Endothelial cell of umbilical vein (primary cell): ENCODE measurements around the gene RPL36AL. TPM values are rescaled to one million over a fixed set of nuclear protein-coding genes. Genes with fewer than 3 reads are reported as not detected.
A peak's percentile ranks its signal among the peaks of the same experiment; 100 is the strongest.
"Not testable (repeated sequence)": the region's sequence is repeated elsewhere in the genome, so short reads cannot be mapped to it uniquely, and the experiment has no call there.

Experiments used
- BruUV-seq: library from RNA; stranded (reverse); fragments of 400-500 nt; replicated peaks from 2 replicates; lab custom pipeline; 2021; lab: Mats Ljungman, UMichigan
- CTCF ChIA-PET: fragments of 300-600, 350-600 bp; sonication (Branson Sonifier 250); formaldehyde crosslinking; loops from one replicate; lab custom pipeline; 2021; ENCODE audit warnings: antibody characterized with exemption, inconsistent platforms; lab: Charles Lee
- POLR2A ChIA-PET: fragments of 300-600, 350-600 bp; sonication (Branson Sonifier 250); formaldehyde crosslinking; loops from one replicate; lab custom pipeline; 2021; ENCODE audit warnings: antibody characterized with exemption, inconsistent platforms; lab: Charles Lee
- DNase-seq: peaks from one replicate; pipeline ENCODE4 v3.0.0-alpha.2; 2011; ENCODE audit warnings: low read depth, low spot score
- FAIRE-seq: peaks from 2 replicates; lab custom pipeline; 2011; peaks lifted over from hg19 to GRCh38; lab: Jason Lieb, UNC
- H2AFZ ChIP-seq: 2 replicates; pipeline ENCODE4 v1.6.0; 2012; ENCODE audit warnings: low read depth, low read length, control low read depth, inconsistent platforms
- H3K27ac ChIP-seq: 2 replicates; pipeline ENCODE4 v1.5.1; 2011; ENCODE audit warnings: low read depth, mild to moderate bottlenecking, control low read depth, low read length, moderate library complexity; ENCODE audit not compliant: insufficient read depth
- H3K27me3 ChIP-seq, 2 experiments: 2 replicates each; pipeline versions ENCODE4 v1.6.0 to v1.6.1; 2011; ENCODE audit warnings: low read length in 2 of 2, mixed read lengths in 1 of 2; ENCODE audit not compliant: control insufficient read depth in 2 of 2, insufficient read depth in 2 of 2
- H3K36me3 ChIP-seq, 2 experiments: 2 replicates in 1 of 2; 3 replicates in 1 of 2; pipeline ENCODE4 v1.5.1; 2011; ENCODE audit warnings: low read length in 2 of 2, mild to moderate bottlenecking in 1 of 2, moderate library complexity in 1 of 2; ENCODE audit not compliant: control insufficient read depth in 2 of 2, insufficient read depth in 2 of 2; ENCODE audit errors: extremely low read depth in 1 of 2
- H3K4me1 ChIP-seq: 3 replicates; pipeline ENCODE4 v1.5.1; 2011; ENCODE audit warnings: mild to moderate bottlenecking, low read length; ENCODE audit not compliant: control insufficient read depth, insufficient read depth; ENCODE audit errors: extremely low read depth
- H3K4me2 ChIP-seq: 2 replicates; pipeline ENCODE4 v1.6.1; 2011; ENCODE audit warnings: low read length, control low read depth, mixed read lengths; ENCODE audit not compliant: insufficient read depth
- H3K4me3 ChIP-seq, 3 experiments: fragments of 200-600 bp in 1 of 3; sonication (generic), shearing (Covaris generic) in 1 of 3; replicated peaks in 1 of 3; 2 replicates each; pipeline ENCODE4 v1.5.1; 2011 to 2016; ENCODE audit warnings: control low read depth in 3 of 3, low read length in 3 of 3, mild to moderate bottlenecking in 2 of 3, inconsistent platforms in 1 of 3, low read depth in 1 of 3, moderate library complexity in 1 of 3; ENCODE audit not compliant: insufficient read depth in 1 of 3
- H3K79me2 ChIP-seq: 2 replicates; pipeline ENCODE4 v1.6.0; 2012; ENCODE audit warnings: low read length, inconsistent platforms; ENCODE audit not compliant: control insufficient read depth, insufficient read depth
- H3K9ac ChIP-seq: replicated peaks from 2 replicates; pipeline ENCODE3; 2011; ENCODE audit warnings: low read length, control low read depth; ENCODE audit not compliant: insufficient read depth; ENCODE audit errors: extremely low read depth
- H3K9me1 ChIP-seq: replicated peaks from 3 replicates; pipeline ENCODE4 v1.6.0; 2011; ENCODE audit warnings: mild to moderate bottlenecking, low read length; ENCODE audit not compliant: control insufficient read depth, insufficient read depth; ENCODE audit errors: extremely low read depth
- H3K9me3 ChIP-seq: replicated peaks from 2 replicates; pipeline ENCODE4 v1.5.1; 2012; ENCODE audit warnings: low read length, inconsistent platforms; ENCODE audit not compliant: control insufficient read depth, insufficient read depth
- H4K20me1 ChIP-seq: replicated peaks from 2 replicates; pipeline ENCODE3; 2011; ENCODE audit warnings: mild to moderate bottlenecking, low read length; ENCODE audit not compliant: control insufficient read depth, insufficient read depth; ENCODE audit errors: extremely low read depth
- EZH2 ChIP-seq: IDR thresholded peaks from 2 replicates; pipeline ENCODE4 v1.6.1; 2012; ENCODE audit warnings: borderline replicate concordance, low read depth, mild to moderate bottlenecking, moderate library complexity, low read length, inconsistent platforms; ENCODE audit not compliant: severe bottlenecking
- FOS ChIP-seq: IDR thresholded peaks from 2 replicates; pipeline ENCODE4 v1.6.1; 2011; ENCODE audit warnings: mild to moderate bottlenecking, low read length, moderate library complexity, borderline replicate concordance; ENCODE audit not compliant: insufficient read depth
- GATA2 ChIP-seq: IDR thresholded peaks from 2 replicates; pipeline ENCODE4 v1.7.0; 2011; ENCODE audit warnings: low read depth, mild to moderate bottlenecking, moderate library complexity, mixed read lengths, low read length; ENCODE audit not compliant: insufficient read length, insufficient read depth
- JUN ChIP-seq: IDR thresholded peaks from 2 replicates; pipeline ENCODE4 v1.6.1; 2011; ENCODE audit warnings: borderline replicate concordance, low read depth; ENCODE audit not compliant: insufficient read length, insufficient read depth
- MYC ChIP-seq: IDR thresholded peaks from one replicate; pipeline ENCODE4 v1.6.1; 2011; ENCODE audit warnings: mild to moderate bottlenecking, low read depth, low read length
- POLR2A ChIP-seq: IDR thresholded peaks from 2 replicates; pipeline ENCODE4 v1.6.1; 2012; ENCODE audit warnings: low read depth, mild to moderate bottlenecking, control low read depth, low read length
- POLR2AphosphoS5 ChIP-seq: IDR thresholded peaks from 2 replicates; pipeline ENCODE4 v1.6.1; 2012; ENCODE audit warnings: low read depth, mild to moderate bottlenecking, control low read depth, low read length, moderate library complexity; ENCODE audit not compliant: insufficient read depth
- dilution Hi-C: fragments of 300-500 bp; cut with MboI; formaldehyde crosslinking; loops from one replicate; pipeline ENCODE4 v1.15.0; 2019; ENCODE audit warnings: low sequenced_read_pairs; ENCODE audit not compliant: extremely low pct_ligation_motif_present
- intact Hi-C: fragments of 100-400 bp; cut with micrococcal nuclease; formaldehyde crosslinking; loops from one replicate; pipeline ENCODE4 v1.10.0; 2022
- polyA plus RNA-seq, 4 experiments: library from polyadenylated mRNA; depleted of rRNA in 3 of 4; stranded (reverse) in 3 of 4; unstranded in 1 of 4; fragments of >200 nt; gene quantifications; 2 replicates each; pipeline versions ENCODE4 v1.2.1 to v1.2.3, GENCODE V29; 2011 to 2012; ENCODE audit warnings: missing spikeins in 1 of 4
- total RNA-seq: library from RNA; stranded (reverse); gene quantifications from 2 replicates; pipeline ENCODE4 v1.2.3, GENCODE V29; 2021
- TF ChIP-seq, protein P1 (sequence below), 2 donors: IDR thresholded peaks; 1 replicate in 1 of 2; 2 replicates in 1 of 2; pipeline ENCODE4 v1.5.1; 2011; ENCODE audit warnings: low read length in 2 of 2, mild to moderate bottlenecking in 2 of 2, moderate library complexity in 2 of 2, control low read depth in 1 of 2, inconsistent platforms in 1 of 2, low read depth in 1 of 2; ENCODE audit not compliant: insufficient read depth in 1 of 2; ENCODE audit errors: extremely low read depth in 1 of 2
- TF ChIP-seq, protein P2 (sequence below): IDR thresholded peaks from 2 replicates; pipeline ENCODE4 v1.6.1; 2011; ENCODE audit not compliant: insufficient read depth, insufficient read length

RPL36AL gene
- total and polyA plus RNA-seq, 2 donors (not counting 3 experiments of a cell fraction or from before 2014, with no cell fraction given): 174 to 251 TPM

- FAIRE-seq: peak; percentile 55
- CTCF ChIA-PET: interaction anchor here (0.9 to 1.0 kb wide), 2 partner anchors 9 to 10 kb away, joined by 3 to 4 read pairs; no protein-coding TSS in a partner anchor
- intact Hi-C loops: no loop called here
Measured at GRCh38 chr14:49659526-49660455, 39.4 kb upstream of the RPL36AL start.

GRCh38 chr14:49657500-49657899 lies 37.1 kb upstream of the RPL36AL start:
- H3K4me2 ChIP-seq, H3K27ac ChIP-seq, H3K9me1 ChIP-seq, H3K27me3 ChIP-seq, H3K4me1 ChIP-seq, H3K79me2 ChIP-seq, dilution Hi-C loops, FAIRE-seq, H3K9me3 ChIP-seq, BruUV-seq, DNase-seq, POLR2A ChIA-PET, H4K20me1 ChIP-seq, H2AFZ ChIP-seq, H3K4me3 ChIP-seq, H3K36me3 ChIP-seq, H3K9ac ChIP-seq, intact Hi-C loops: not testable (repeated sequence)
- CTCF ChIA-PET: interaction anchor here (1.1 to 1.7 kb wide), 2 partner anchors 19 to 23 kb away, joined by 6 to 7 read pairs; no protein-coding TSS in a partner anchor

More at GRCh38 chr14:49659526-49660455, 39.4 kb upstream of the RPL36AL start:
- H3K27ac ChIP-seq: no peak overlapping the region
- H3K9me3 ChIP-seq: no peaks in the 10 kb centered on the region
- TF ChIP-seq MYC (no peak), JUN (no peak), POLR2A (no peak), FOS (no peak), EZH2 (no peak), GATA2 (no peak), POLR2AphosphoS5 (no peak)
- TF ChIP-seq, protein P1, sequence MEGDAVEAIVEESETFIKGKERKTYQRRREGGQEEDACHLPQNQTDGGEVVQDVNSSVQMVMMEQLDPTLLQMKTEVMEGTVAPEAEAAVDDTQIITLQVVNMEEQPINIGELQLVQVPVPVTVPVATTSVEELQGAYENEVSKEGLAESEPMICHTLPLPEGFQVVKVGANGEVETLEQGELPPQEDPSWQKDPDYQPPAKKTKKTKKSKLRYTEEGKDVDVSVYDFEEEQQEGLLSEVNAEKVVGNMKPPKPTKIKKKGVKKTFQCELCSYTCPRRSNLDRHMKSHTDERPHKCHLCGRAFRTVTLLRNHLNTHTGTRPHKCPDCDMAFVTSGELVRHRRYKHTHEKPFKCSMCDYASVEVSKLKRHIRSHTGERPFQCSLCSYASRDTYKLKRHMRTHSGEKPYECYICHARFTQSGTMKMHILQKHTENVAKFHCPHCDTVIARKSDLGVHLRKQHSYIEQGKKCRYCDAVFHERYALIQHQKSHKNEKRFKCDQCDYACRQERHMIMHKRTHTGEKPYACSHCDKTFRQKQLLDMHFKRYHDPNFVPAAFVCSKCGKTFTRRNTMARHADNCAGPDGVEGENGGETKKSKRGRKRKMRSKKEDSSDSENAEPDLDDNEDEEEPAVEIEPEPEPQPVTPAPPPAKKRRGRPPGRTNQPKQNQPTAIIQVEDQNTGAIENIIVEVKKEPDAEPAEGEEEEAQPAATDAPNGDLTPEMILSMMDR (IDR thresholded peaks at IDR 0.05; ENCODE audit: extremely low read depth in 1 of 2, insufficient read depth in 1 of 2, low read depth in 1 of 2, low read length in 2 of 2): no peak
- TF ChIP-seq, protein P2, sequence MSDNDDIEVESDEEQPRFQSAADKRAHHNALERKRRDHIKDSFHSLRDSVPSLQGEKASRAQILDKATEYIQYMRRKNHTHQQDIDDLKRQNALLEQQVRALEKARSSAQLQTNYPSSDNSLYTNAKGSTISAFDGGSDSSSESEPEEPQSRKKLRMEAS: no peak
- H3K9me1 ChIP-seq: no peaks in the 10 kb centered on the region
- no peaks in the 10 kb centered on the region for H3K4me1 ChIP-seq
- H3K27me3 ChIP-seq: no peaks in the 10 kb centered on the region
- no peaks in the 10 kb centered on the region for H4K20me1 ChIP-seq
- H3K9ac ChIP-seq: no peak overlapping the region
- DNase-seq: no peak
- H3K4me3 ChIP-seq: no peak overlapping the region
- H3K79me2 ChIP-seq: no peaks in the 10 kb centered on the region
- no TSS peak for BruUV-seq
- H3K4me2 ChIP-seq: no peak overlapping the region
- H2AFZ ChIP-seq: no peak overlapping the region
- dilution Hi-C loops: no loop called here
- no peaks in the 10 kb centered on the region for H3K36me3 ChIP-seq
- POLR2A ChIA-PET: no interaction called here
